ENCODE measurements around the gene TEKT5.
"Not testable (repeated sequence)": the region's sequence is repeated elsewhere in the genome, so short reads cannot be mapped to it uniquely, and the experiment has no call there.

The TEKT5 gene

GRCh38 chr16:10635365-10636021 is 59.2 kb downstream of the TEKT5 start:
- no peak for DNase-seq (ENCODE audit: low read depth in 2 of 2)

GRCh38 chr16:10633429-10633828 is 61.3 kb downstream of the TEKT5 start:
- DNase-seq (ENCODE audit: low read depth in 2 of 2): not testable (repeated sequence)

GRCh38 chr16:10631886-10632285 is 62.8 kb downstream of the TEKT5 start:
- no peak for DNase-seq (ENCODE audit: low read depth in 2 of 2)

- no peak for DNase-seq (ENCODE audit: low read depth in 2 of 2)
Measured at GRCh38 chr16:10629592-10629963, 65.2 kb downstream of the TEKT5 start.

GRCh38 chr16:10625595-10626357 is 69.0 kb downstream of the TEKT5 start:
- DNase-seq (ENCODE audit: low read depth in 2 of 2): no peak

- DNase-seq (ENCODE audit: low read depth in 2 of 2): no peak
Measured at GRCh38 chr16:10624527-10624926, 70.2 kb downstream of the TEKT5 start.

GRCh38 chr16:10623059-10623458 is 71.7 kb downstream of the TEKT5 start:
- no peak for DNase-seq (ENCODE audit: low read depth in 2 of 2)

GRCh38 chr16:10622036-10622921 is 72.5 kb downstream of the TEKT5 start:
- DNase-seq (ENCODE audit: low read depth in 2 of 2): no peak

- not testable (repeated sequence) for DNase-seq (ENCODE audit: low read depth in 2 of 2)
Measured at GRCh38 chr16:10621216-10621949, 73.3 kb downstream of the TEKT5 start.

GRCh38 chr16:10620120-10620519 is 74.6 kb downstream of the TEKT5 start:
- DNase-seq (ENCODE audit: low read depth in 2 of 2): no peak

GRCh38 chr16:10619271-10619849 is 75.4 kb downstream of the TEKT5 start:
- DNase-seq (ENCODE audit: low read depth in 2 of 2): no peak

GRCh38 chr16:10618710-10619209 is 76.0 kb downstream of the TEKT5 start:
- DNase-seq (ENCODE audit: low read depth in 2 of 2): no peak

GRCh38 chr16:10617662-10618420 is 76.9 kb downstream of the TEKT5 start:
- no peak for DNase-seq (ENCODE audit: low read depth in 2 of 2)

GRCh38 chr16:10616756-10617640 is 77.7 kb downstream of the TEKT5 start:
- no peak for DNase-seq (ENCODE audit: low read depth in 2 of 2)

GRCh38 chr16:10616419-10616755 is 78.3 kb downstream of the TEKT5 start:
- no peak for DNase-seq (ENCODE audit: low read depth in 2 of 2)

GRCh38 chr16:10614685-10615084 is 80.0 kb downstream of the TEKT5 start:
- no peak for DNase-seq (ENCODE audit: low read depth in 2 of 2)

- DNase-seq (ENCODE audit: low read depth in 2 of 2): no peak
Measured at GRCh38 chr16:10613785-10614485, 80.8 kb downstream of the TEKT5 start.

GRCh38 chr16:10612649-10613179 is 82.0 kb downstream of the TEKT5 start:
- no peak for DNase-seq (ENCODE audit: low read depth in 2 of 2)
